GM06990 (cell line): ENCODE measurements around the gene GOLGA6B.

ENCODE experiments used
- DNase-seq: peaks from one replicate; pipeline ENCODE4 v3.0.0-alpha.2; 2011; ENCODE audit not compliant: insufficient read length; ENCODE audit errors: extremely low read depth
- H3K27me3 ChIP-seq: replicated peaks from 2 replicates; pipeline ENCODE4 v1.6.0; 2011; ENCODE audit warnings: low read length; ENCODE audit not compliant: control insufficient read depth, insufficient read depth
- H3K36me3 ChIP-seq: 2 replicates; pipeline ENCODE4 v1.5.1; 2011; ENCODE audit warnings: low read length; ENCODE audit not compliant: control insufficient read depth, insufficient read depth
- H3K4me3 ChIP-seq: replicated peaks from 2 replicates; pipeline ENCODE4 v1.5.1; 2011; ENCODE audit warnings: low read depth, mild to moderate bottlenecking, control low read depth, low read length
- TF ChIP-seq, protein P1 (sequence below): IDR thresholded peaks from 2 replicates; pipeline ENCODE4 v1.5.1; 2011; ENCODE audit warnings: low read length, control low read depth, mild to moderate bottlenecking, inconsistent platforms; ENCODE audit not compliant: insufficient read depth, poor library complexity, severe bottlenecking

Gene GOLGA6B

DNA sequence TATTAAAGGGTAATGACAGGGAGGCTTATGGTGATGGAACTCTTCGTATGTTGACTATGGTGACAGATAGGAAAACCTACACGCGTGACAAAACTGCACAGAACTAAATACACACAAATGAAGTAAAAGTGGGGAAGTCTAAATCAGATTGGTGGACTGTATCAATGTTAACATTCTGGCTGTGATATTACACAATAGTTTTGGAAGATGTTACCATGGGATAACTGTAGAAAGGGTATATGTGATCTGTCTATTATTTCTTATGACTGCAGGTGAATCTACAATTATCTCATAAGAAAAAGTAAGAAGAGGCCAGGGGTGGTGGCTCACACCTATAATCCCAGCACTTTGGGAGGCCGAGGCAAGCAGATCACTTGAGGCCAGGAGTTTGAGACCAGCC is 22.3 kb downstream of the GOLGA6B start:
- TF ChIP-seq, protein P1, sequence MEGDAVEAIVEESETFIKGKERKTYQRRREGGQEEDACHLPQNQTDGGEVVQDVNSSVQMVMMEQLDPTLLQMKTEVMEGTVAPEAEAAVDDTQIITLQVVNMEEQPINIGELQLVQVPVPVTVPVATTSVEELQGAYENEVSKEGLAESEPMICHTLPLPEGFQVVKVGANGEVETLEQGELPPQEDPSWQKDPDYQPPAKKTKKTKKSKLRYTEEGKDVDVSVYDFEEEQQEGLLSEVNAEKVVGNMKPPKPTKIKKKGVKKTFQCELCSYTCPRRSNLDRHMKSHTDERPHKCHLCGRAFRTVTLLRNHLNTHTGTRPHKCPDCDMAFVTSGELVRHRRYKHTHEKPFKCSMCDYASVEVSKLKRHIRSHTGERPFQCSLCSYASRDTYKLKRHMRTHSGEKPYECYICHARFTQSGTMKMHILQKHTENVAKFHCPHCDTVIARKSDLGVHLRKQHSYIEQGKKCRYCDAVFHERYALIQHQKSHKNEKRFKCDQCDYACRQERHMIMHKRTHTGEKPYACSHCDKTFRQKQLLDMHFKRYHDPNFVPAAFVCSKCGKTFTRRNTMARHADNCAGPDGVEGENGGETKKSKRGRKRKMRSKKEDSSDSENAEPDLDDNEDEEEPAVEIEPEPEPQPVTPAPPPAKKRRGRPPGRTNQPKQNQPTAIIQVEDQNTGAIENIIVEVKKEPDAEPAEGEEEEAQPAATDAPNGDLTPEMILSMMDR = no peak
- no peak for DNase-seq
- no peak overlapping the region for H3K4me3 ChIP-seq
- H3K27me3 ChIP-seq = 0 out of 2 replicates have a peak, but pooled peaks cover 1% of the 10 kb centered on the region
- no peaks in the 10 kb centered on the region for H3K36me3 ChIP-seq

DNA sequence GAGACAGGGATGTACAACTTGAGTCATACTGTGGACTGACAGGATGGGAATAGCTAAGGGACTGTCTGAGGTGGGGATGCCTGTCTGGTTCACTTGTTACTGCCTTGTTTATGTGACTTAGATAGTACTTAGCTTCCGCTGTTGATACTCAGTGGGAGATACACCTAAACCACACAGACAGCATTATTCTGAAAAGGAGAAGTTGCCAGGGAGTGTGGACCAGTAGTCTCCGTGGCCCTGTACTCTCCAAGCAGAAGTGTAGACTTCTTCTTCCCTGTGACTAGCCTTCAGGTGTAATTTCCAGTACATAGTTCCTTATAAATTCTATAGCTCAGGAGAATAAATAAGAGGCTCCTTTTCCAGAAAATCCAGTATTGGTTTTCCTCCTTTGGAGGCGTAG is 26.4 kb downstream of the GOLGA6B start:
- H3K27me3 ChIP-seq = no peaks in the 10 kb centered on the region
- no peak overlapping the region for H3K4me3 ChIP-seq
- H3K36me3 ChIP-seq = no peaks in the 10 kb centered on the region
- TF ChIP-seq, protein P1 = no peak
- DNase-seq = no peak

GRCh38 chr15:72682772-72683171 is 28.3 kb downstream of the GOLGA6B start:
- TF ChIP-seq, protein P1 = no peak
- DNase-seq = no peak
- Histone ChIP-seq H3K27me3 (no peaks in the 10 kb centered on the region), H3K4me3 (no peak overlapping the region), H3K36me3 (no peaks in the 10 kb centered on the region)

DNA sequence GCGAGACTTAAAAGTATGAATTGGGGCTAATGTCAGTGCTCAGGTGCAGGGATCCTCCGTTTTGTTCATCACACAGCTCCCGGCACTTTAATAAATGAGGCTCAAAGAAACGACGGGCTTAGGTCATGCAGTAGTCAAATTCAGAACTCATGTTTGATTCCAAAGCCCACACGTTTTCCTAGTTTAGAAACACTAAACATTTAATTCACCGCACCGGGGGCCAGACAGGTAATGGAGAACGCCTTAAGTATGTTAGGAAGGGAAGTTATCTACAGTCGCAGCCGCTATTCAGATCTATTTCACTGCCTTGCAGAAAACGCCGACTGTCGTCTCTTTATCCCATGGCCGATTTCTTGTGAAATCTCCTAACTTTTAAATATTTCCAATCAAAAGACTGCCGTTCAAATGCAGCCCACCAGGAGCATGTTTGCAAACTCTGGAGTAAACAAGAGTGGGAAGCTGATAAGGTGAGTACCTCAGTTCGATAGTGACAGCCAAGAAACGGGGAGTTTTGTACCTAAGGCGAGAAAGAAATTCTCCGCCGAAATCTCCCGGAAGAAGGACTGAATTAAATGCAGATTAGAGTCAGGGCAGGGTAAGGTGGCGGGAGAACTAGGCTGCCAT is 30.9 kb downstream of the GOLGA6B start:
- TF ChIP-seq, protein P1 = no peak
- H3K4me3 ChIP-seq = peak overlapping the region; percentile 67
- no peak for DNase-seq
- no peaks in the 10 kb centered on the region for H3K27me3 ChIP-seq
- no peaks in the 10 kb centered on the region for H3K36me3 ChIP-seq

DNA sequence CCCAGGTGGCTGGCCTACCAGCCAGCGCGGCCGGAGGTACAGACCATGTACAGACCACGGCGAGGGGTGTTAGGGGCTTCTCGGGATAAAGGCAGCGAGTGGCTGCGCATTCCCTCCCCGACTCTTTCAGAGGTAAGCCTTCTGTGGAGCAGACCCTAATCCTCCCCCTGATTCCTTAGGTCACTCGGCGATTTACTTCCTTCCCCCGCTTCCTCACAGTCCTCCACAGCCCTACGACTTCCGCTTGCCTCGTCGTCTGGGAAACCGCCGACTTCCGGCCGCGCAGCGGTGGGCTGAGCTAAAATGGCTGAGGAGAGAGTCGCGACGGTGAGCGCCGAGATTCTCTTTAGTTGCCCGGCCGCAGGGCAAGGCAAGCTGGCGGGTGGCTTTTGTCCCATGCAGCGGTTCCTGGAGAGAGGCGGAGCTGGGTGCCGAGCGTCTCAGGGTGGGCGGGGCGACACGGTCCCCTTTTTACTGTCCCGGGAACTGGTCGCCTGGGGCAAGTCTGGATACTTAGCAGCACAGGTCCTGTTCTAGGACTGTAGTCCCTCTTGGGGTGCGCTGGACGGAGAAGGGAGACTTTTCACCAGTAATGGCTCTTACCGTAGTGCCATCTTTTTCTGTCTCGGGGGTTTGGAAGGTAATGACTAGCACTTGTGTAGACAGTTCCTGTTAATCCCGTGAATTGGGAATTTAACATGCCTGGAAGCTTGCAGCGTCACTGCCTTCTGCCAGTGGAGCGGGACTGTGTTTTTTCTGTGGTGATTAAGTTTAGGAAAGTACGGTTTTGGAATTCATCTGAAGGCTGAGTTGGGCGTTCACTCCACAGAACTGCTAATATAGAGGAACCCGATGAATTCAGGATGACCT is 31.7 kb downstream of the GOLGA6B start, which contains the start of the genes BBS4 and HIGD2B:
BBS4 (plus strand) TSS at position 283 of the 870 bp plus-strand sequence; CDS start at position 304, 21 bp downstream.
HIGD2B (minus strand) TSS at position 258 of the 870 bp plus-strand sequence. CDS start 9,808 bp downstream, outside the sequence.
- DNase-seq = peak; percentile 89
- TF ChIP-seq, protein P1 = no peak
- Histone ChIP-seq H3K36me3 (no peaks in the 10 kb centered on the region), H3K4me3 (peak within 1 kb of the TSS; percentile 67), H3K27me3 (no peaks in the 10 kb centered on the region)
